ENCODE measurements around the gene EGR1. TPM values are rescaled to one million over a fixed set of nuclear protein-coding genes. Genes with fewer than 3 reads are reported as not detected.

EGR1 gene
- total RNA-seq, 1 experiment from 2014 or later = 83.3 TPM

DNA sequence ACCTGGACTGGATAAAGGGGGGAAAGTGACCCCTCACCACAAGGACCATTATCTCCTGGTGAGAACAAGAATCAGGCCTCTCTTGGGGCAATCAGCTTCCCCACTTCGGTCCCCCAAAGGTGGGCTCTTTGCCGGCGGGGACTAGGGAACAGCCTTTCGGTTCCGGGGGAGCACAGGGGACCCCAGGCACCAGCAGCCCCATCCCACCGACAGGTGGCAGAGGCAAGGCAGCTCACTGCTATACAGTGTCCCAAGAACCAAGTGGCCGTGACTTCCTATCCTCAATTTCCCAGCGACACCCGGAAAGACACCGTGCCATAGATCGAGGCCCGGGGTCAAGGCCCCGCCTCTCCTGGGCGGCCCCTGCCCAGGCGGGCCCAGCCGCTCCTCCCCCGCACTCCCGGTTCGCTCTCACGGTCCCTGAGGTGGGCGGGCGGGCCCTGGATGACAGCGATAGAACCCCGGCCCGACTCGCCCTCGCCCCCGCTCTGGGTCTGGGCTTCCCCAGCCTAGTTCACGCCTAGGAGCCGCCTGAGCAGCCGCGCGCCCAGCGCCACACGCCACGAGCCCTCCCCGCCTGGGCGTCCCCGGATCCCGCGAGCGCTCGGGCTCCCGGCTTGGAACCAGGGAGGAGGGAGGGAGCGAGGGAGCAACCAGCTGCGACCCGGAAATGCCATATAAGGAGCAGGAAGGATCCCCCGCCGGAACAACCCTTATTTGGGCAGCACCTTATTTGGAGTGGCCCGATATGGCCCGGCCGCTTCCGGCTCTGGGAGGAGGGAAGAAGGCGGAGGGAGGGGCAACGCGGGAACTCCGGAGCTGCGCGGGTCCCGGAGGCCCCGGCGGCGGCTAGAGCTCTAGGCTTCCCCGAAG is 655 bp upstream of the EGR1 start:
- Histone ChIP-seq H2BK120ac (ENCODE audit: low read depth, low read length, poor library complexity, severe bottlenecking) (no peak overlapping the region), H4K8ac (replicated peaks; ENCODE audit: insufficient read length, low read depth, low read length) (no peak overlapping the region), H4K91ac (ENCODE audit: insufficient read length, low read depth, low read length) (no peak overlapping the region), H3K23me2 (ENCODE audit: insufficient read length, low read depth, low read length, poor library complexity, severe bottlenecking) (peaks cover 23% of the 10 kb centered on the region), H3K18ac (ENCODE audit: insufficient read length, low read depth, low read length) (peak overlapping the region; percentile 94), H2BK12ac (ENCODE audit: insufficient read length, low read depth, low read length) (no peak overlapping the region), H2BK15ac (ENCODE audit: low read depth, low read length) (no peak overlapping the region), H2BK5ac (ENCODE audit: insufficient read length, low read length) (no peak overlapping the region), H3K79me1 (ENCODE audit: insufficient read depth, low read depth, low read length, poor library complexity, severe bottlenecking) (no peaks in the 10 kb centered on the region), H3K56ac (ENCODE audit: insufficient read length, low read depth, low read length) (no peak overlapping the region), H2AFZ (ENCODE audit: low read length) (no peak overlapping the region), H3K9ac (ENCODE audit: extremely low read depth, insufficient read length, low read length) (peak overlapping the region; percentile 56), H3K4ac (ENCODE audit: low read depth, low read length) (no peak overlapping the region), H2AK5ac (ENCODE audit: insufficient read length, low read length) (no peak overlapping the region), H3K4me1 (ENCODE audit: insufficient read depth, low read length) (no peaks in the 10 kb centered on the region), H2BK20ac (ENCODE audit: low read depth, low read length, poor library complexity, severe bottlenecking) (no peak overlapping the region), H3K27me3 (ENCODE audit: insufficient read depth, low read length) (no peaks in the 10 kb centered on the region; the same call in 1 of the 2 replicates), H4K20me1 (ENCODE audit: control insufficient read depth, insufficient read depth, insufficient read length) (no peaks in the 10 kb centered on the region), H3K9me3 (ENCODE audit: control insufficient read depth, low read depth, low read length) (no peaks in the 10 kb centered on the region), H3K79me2 (ENCODE audit: insufficient read depth, low read length) (no peaks in the 10 kb centered on the region), H3K23ac (ENCODE audit: insufficient read length, low read depth, low read length) (no peak overlapping the region), H4K5ac (ENCODE audit: insufficient read length, low read depth, low read length) (no peak overlapping the region), H3K4me2 (ENCODE audit: insufficient read depth, insufficient read length, low read length) (peak overlapping the region; percentile 67), H3K27ac (ENCODE audit: insufficient read length, low read depth, low read length) (no peak overlapping the region), H3K14ac (ENCODE audit: insufficient read depth, low read length) (peak overlapping the region; percentile 87; the same call in 1 of the 2 replicates), H3T11ph (ENCODE audit: low read length) (no peak overlapping the region)
- Mint-ChIP-seq H3K4me1 (peaks cover 27 to 31% of the 10 kb centered on the region in 2 experiments), H3K27ac (peak overlapping the region; percentile 32 to 92 (median 83); a peak in 4 of 7 replicates), H3K9me3 (peaks cover 0 to 11% of the 10 kb centered on the region in 2 experiments; a peak in 2 of 5 replicates), H3K4me3 (peak overlapping the region; percentile 86), H3K27me3 (ENCODE audit: low read depth) (peaks cover 19% of the 10 kb centered on the region), H3K36me3 (ENCODE audit: insufficient read depth in 1 of 3, low read depth in 3 of 3) (peaks cover 18 to 28% (median 26%) of the 10 kb centered on the region in 3 experiments)
- no CpG with 5 or more reads among the region's 64 CpGs for WGBS (ENCODE audit: extremely low coverage, insufficient read length, low lambda C conversion rate)
- DNase-seq = peak; percentile 98
- TF ChIP-seq, protein P1, sequence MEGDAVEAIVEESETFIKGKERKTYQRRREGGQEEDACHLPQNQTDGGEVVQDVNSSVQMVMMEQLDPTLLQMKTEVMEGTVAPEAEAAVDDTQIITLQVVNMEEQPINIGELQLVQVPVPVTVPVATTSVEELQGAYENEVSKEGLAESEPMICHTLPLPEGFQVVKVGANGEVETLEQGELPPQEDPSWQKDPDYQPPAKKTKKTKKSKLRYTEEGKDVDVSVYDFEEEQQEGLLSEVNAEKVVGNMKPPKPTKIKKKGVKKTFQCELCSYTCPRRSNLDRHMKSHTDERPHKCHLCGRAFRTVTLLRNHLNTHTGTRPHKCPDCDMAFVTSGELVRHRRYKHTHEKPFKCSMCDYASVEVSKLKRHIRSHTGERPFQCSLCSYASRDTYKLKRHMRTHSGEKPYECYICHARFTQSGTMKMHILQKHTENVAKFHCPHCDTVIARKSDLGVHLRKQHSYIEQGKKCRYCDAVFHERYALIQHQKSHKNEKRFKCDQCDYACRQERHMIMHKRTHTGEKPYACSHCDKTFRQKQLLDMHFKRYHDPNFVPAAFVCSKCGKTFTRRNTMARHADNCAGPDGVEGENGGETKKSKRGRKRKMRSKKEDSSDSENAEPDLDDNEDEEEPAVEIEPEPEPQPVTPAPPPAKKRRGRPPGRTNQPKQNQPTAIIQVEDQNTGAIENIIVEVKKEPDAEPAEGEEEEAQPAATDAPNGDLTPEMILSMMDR (conservative IDR thresholded peaks at IDR 0.05) = peak; percentile 48; the same call in 2 of the 3 replicates
